NCI-H69 (cell line): ENCODE measurements around the gene SLC12A5.

Source experiments
- DNase-seq: peaks from one replicate; lab custom pipeline; 2025; lab: John Stamatoyannopoulos, UW

The SLC12A5 gene

GRCh38 chr20:46006964-46007363, 22.1 kb upstream of the SLC12A5 start:
- DNase-seq, result no peak

GRCh38 chr20:46007671-46008070, 21.3 kb upstream of the SLC12A5 start:
- DNase-seq, result no peak

- DNase-seq, result no peak
Measured at GRCh38 chr20:46009816-46010215, 19.2 kb upstream of the SLC12A5 start.

- peak; percentile 41 for DNase-seq
Measured at GRCh38 chr20:46010491-46011391, 18.3 kb upstream of the SLC12A5 start.

DNA sequence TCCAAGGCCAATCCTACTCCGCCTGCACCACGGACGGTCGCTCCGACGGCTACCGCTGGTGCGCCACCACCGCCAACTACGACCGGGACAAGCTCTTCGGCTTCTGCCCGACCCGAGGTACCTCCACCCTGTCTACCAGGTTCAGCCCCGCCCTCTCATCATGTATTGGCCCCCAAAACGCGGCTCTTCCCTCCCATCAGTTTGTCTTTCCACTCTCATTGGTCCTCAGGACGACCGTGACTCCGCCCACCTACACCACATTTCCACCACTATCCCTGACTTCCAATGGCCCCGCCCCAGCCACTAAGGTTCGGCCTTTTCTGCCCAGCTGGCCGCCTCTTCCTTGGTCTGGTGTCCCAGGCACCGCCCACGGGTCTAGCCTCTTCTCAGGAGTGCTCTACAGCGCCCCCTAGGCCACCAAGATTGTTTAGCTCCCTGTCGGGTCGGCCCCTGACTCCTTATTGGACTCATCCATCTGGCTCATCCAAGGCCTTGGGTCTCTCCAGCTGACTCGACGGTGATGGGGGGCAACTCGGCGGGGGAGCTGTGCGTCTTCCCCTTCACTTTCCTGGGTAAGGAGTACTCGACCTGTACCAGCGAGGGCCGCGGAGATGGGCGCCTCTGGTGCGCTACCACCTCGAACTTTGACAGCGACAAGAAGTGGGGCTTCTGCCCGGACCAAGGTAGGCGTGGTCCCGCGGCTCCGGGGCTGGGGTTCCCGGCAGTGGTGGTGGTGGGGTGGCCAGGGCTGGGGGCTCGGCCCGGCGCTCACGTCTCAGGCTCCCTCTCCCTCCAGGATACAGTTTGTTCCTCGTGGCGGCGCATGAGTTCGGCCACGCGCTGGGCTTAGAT, 17.2 kb upstream of the SLC12A5 start:
- DNase-seq, result peak; percentile 53

- DNase-seq, result no peak
Measured at GRCh38 chr20:46012921-46013320, 16.1 kb upstream of the SLC12A5 start.

DNA sequence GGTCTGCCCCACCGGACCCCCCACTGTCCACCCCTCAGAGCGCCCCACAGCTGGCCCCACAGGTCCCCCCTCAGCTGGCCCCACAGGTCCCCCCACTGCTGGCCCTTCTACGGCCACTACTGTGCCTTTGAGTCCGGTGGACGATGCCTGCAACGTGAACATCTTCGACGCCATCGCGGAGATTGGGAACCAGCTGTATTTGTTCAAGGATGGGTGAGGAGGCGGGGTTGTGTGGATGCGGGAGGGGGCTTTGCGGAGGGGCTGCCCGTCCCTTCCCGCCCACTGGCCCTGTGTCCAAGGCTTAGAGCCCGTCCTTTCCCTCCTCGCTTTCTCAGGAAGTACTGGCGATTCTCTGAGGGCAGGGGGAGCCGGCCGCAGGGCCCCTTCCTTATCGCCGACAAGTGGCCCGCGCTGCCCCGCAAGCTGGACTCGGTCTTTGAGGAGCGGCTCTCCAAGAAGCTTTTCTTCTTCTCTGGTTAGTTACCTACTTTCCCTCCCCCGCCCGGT, 15.6 kb upstream of the SLC12A5 start:
- peak; percentile 25 for DNase-seq

DNA sequence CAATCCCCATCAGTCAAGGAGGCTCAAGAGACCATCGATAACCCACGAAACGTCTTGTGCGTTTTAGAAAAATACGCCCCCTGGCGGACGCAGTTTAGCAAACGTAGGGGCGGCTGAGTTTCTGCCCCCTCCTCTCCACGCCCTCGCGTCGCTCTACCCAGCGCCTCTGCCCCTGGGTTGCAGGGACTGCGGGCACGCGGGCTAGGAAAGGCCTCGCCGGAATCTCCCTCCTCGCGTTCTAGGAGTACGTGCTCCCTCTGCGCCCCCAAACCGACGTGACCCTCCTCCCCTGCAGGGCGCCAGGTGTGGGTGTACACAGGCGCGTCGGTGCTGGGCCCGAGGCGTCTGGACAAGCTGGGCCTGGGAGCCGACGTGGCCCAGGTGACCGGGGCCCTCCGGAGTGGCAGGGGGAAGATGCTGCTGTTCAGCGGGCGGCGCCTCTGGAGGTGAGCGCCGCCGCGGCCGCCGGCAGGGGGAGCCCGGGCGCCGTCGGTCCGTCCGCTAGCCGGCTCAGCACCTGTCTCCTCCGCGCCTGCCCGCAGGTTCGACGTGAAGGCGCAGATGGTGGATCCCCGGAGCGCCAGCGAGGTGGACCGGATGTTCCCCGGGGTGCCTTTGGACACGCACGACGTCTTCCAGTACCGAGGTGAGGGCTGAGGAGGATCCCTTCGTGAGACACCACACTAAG, 15.0 kb upstream of the SLC12A5 start:
- DNase-seq, result peak; percentile 81

DNA sequence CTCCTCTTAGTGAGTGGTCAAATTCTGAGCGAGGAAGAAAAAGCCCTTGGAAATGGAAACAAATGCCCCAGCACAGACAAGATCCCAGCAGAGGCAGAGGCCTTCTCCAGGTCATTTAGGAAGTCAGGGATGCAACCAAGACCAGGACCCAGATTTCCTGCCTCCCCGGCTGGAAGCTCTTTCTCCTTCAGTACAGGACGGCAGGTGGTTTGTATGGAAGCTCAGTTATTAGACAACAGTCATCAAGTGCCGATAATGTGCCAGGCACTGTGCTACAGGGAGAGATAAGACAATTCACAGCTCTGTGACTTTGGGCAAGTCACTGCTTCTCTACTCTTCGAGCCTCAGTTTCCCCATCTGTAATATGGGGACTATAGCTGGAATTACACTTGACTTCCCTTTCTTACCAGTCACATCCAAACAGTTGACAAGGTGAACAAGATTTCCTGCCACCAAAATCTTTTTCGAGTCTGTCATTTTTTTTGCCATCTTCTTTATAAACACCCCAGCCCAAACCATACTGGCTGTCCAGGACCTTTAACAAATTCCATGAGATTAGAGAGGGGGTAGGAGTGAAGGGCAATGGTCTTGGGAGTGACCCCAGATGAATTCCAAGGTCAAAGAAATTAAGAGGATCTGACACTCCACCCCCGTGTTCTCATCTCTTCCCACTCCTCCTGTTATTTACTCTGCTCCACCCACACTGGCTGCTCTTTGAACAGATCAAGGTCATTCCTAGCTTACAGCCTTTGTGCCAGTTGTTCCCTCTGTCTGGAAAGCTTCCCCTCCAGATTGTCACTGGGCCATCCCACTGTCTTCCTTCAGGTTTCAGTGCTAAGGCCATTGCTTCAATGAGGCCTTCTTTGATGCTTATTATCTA, 14.3 kb upstream of the SLC12A5 start:
- peak; percentile 13 for DNase-seq

DNA sequence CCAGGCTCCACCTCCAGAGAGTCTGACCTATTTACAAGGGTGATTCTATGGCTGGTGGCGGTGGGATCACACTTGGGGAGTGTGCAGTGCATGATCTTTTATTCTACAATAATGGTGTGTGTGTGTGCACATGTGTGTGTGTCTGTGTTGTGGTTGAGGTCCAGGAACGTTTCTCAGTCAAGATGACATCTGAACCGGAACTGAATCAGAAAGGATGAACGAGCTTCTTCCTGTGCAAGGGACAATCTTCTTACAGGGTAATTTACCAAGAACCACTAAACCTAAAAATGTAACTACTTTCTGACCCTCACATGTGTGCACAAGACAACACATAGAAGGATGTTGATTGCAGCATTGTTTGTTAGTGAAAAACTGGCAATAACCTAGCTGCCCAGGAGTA, 11.7 kb upstream of the SLC12A5 start:
- no peak for DNase-seq

DNA sequence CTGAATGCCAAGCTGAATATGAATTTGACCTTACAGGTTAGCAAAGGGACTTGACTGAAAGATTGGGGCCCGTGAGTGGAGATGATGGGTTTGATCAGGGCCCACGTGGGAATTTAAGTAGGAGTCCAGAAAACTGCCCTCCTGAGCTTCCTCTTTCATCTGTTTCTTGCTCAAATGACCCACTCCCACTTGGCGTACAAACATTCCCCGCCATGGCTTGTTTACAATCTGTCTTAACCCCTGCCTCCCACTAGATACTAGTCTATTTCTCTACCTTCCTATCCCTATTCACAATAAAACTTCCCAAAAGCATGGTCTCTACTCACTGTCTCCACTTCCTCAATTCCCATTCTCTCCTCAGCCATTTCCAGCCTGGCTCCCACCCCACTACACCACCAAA, 10.9 kb upstream of the SLC12A5 start:
- no peak for DNase-seq

DNA sequence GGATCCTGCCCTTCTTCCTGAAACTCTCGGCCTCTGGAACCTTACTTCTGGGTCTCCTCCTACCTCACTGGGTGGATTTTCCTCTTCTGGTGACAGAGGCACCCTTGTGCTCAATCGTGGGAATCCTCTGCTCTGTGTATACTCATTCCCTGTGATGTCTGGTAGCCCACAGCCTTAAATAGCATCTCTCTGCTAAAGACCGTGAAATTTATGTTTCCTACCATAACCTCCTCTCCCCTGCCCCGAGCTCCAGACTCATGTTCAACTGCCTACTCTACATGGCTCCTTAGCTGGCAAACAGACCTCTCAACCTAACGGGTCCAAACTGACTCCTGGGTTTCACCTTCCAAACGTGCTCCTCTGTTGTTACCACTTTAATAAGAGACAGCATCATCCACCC, 10.4 kb upstream of the SLC12A5 start:
- DNase-seq, result no peak

DNA sequence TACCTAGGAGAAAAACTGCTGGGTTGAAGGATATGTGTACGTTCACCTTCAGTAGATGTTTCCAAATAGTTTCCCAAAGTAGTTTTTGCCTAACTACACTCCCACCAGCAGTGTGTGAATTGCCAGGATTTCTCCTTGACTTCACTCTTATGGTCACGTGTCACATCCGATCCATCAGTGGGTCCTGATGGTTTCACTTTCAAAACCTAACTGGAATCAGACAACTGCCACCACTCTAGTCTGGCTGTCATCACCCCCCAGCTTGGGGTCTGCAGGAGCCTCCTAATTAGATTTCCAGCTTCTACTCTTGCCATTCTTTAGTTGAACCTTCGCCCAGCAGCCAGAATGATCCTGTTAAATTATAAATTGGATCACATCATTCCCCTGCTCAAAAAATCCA, 8.5 kb upstream of the SLC12A5 start:
- no peak for DNase-seq

DNA sequence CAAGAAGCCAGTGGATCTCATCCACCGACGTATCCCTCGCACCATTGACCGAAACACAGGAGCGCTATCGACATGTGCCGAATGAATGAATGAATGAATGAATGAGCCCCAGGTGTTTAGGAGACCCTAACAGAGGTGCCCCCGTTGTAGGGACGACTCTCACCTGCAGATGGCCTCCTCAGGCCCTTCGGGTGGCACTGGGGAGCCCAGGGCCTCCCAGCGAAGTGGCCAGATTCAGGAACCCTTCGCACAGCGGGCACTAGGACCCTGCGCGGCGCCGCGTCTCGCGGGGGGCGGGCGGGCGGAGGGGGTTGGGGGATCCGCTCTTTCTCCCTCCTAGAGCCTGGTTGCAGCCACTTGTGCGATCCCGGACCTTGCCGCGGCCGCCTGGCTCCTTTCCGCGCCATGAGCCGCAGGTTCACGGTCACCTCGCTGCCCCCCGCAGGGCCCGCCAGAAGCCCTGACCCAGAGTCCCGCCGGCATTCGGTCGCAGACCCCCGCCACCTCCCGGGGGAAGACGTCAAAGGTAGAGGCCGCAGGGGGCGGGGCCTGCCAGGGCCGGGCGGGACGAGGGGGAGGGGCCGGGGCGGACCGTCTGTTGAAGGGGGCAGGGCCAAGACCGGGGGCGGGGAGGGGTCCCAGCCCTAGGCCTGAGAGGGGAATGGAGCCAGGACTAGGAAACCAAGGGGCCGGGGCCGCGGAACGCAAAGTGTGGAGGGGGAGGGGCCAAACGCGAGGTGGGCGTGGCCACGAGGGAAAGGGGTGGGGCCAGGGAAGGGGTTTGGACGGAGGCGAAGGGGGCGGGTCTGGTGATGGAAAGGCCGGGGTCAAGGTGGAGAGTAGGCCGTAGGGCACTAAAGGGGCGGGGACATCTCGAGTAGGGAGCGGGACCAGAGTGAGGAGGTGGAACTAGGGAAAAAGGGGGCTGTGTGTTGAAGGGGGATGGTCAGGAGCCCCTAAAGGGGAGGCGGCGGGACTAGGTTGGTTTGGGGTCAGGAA, 7.4 kb upstream of the SLC12A5 start:
- DNase-seq, result peak; percentile 75

DNA sequence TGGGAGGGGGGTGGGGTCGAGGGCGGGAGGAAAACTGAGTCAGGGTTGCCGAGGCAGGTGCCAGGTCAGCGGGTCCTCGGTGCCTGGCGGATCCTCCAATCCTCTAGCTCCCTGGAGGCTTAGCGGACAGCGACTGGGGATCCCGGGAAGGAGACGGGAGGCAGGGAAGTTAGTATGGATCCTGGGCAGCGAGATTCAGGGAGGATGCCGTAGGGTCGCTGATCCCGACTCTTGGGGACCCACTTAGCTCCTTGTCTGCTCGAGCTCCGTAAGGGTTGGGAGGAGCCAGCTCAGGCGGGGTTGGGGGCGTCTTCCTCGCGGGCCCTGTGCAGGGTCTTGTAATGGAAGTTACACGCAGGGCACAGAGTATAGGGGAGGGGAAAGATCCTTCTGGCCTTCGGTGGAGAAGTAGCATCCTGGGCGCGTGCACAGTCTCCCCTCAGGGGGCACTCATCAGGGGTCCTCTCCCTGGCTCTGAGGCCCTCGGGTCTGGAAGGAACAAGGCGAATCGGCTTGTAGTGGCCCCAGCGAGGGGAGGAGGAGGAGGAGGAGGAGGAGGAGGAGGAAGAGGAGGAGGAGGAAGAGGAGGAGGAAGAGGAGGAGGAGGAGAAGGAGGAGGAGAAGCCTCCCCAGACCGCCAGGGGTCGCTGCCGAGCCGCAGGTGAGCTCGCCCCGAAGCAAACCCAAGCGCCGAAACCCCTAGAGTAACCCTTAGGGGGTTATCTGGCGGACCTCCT, 6.4 kb upstream of the SLC12A5 start:
- DNase-seq, result peak; percentile 52

DNA sequence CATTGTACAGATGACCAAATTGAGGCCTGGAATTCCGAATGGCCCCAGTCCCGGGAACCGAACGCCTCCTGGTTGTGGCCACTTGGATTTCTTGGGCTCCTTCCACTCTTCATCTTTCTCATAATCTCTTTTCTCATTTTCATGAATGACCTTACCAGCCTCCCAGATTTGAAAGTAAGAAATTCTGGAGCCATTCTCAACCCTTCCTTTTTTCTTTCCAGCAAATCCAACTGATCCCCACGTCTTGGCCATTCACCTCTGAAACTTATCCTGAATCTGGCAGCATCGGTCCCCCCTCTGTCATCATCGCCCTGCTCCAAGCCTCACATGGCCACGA, 5.9 kb upstream of the SLC12A5 start:
- no peak for DNase-seq

- no peak for DNase-seq
Measured at GRCh38 chr20:46023999-46024398, 5.0 kb upstream of the SLC12A5 start.

DNA sequence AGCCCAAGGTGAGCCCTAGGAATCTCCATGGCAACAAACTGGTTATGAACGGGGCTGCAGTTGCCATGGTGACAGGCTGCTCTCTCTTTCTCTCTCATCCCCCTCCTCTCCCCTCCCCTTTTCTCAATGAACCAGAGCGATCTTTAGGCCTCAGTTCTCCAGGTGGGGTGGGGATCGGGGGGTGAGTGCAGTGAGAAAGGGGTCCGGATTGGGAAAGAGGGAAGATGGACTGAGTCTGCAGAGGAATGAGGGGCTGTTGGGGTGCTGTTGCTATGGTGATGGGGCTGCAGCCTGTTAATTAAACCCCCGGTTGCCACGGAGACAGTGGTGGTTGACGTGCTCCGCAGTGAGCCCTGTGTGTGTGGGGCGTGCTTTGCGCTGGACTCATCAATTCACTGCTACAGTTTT, 3.6 kb upstream of the SLC12A5 start:
- peak; percentile 5 for DNase-seq

- DNase-seq, result no peak
Measured at GRCh38 chr20:46027245-46027853, 1.7 kb upstream of the SLC12A5 start.
